Chondrocyte (in vitro differentiated cells): ENCODE results near the gene CLDN2. TPM values are rescaled to one million over a fixed set of nuclear protein-coding genes. Genes with fewer than 3 reads are reported as not detected.
A peak's percentile ranks its signal among the peaks of the same experiment; 100 is the strongest.
"Not testable (repeated sequence)": the region's sequence is repeated elsewhere in the genome, so short reads cannot be mapped to it uniquely, and the experiment has no call there.

Experiments used
- DNase-seq: peaks from one replicate; pipeline ENCODE4 v3.0.0; 2021; ENCODE audit warnings: mixed read lengths, low spot score
- H3K27ac Mint-ChIP-seq: one replicate; pipeline ENCODE4 v1.8.0; 2021; ENCODE audit warnings: mild to moderate bottlenecking, moderate library complexity, mixed read lengths; ENCODE audit not compliant: unreplicated experiment
- H3K27me3 Mint-ChIP-seq: 2 replicates; pipeline ENCODE4 v1.8.0; 2021; ENCODE audit warnings: low read depth, mixed read lengths
- H3K36me3 Mint-ChIP-seq: 2 replicates; pipeline ENCODE4 v1.8.0; 2021; ENCODE audit warnings: low read depth, mixed read lengths
- H3K4me1 Mint-ChIP-seq: 2 replicates; pipeline ENCODE4 v1.8.0; 2021; ENCODE audit warnings: low read depth, mild to moderate bottlenecking, mixed read lengths
- H3K4me3 Mint-ChIP-seq: one replicate; pipeline ENCODE4 v1.8.0; 2021; ENCODE audit warnings: mild to moderate bottlenecking, moderate library complexity, mixed read lengths; ENCODE audit not compliant: unreplicated experiment
- H3K9me3 Mint-ChIP-seq: 2 replicates; pipeline ENCODE4 v1.8.0; 2021; ENCODE audit warnings: low read depth, mixed read lengths
- CTCF ChIP-seq: fragments of 200-600 bp; sonication (generic); IDR thresholded peaks from 2 replicates; pipeline ENCODE4 v1.5.0; 2021; ENCODE audit warnings: antibody characterized with exemption, mild to moderate bottlenecking, moderate library complexity
- long read RNA-seq: library from polyadenylated mRNA; stranded (forward); transcript quantifications from one replicate; pipeline ENCODE4 v2.0.0, GENCODE V29; 2021
- total RNA-seq: library from RNA; stranded (reverse); gene quantifications from 3 replicates; pipeline ENCODE4 v1.2.1, GENCODE V29; 2021

The CLDN2 gene
- 0.07 TPM in 1 of 3 replicates, not detected in the others for total RNA-seq
- long read RNA-seq = 0 reads

GRCh38 chrX:106919932-106920452 is at the start of gene CLDN2:
CLDN2 (plus strand) TSS chrX:106920402; CDS start chrX:106928229, 7,827 bp downstream.
- no peak for DNase-seq
- H3K36me3 Mint-ChIP-seq = no peaks in the 10 kb centered on the region
- no peak within 1 kb of the TSS for H3K4me3 Mint-ChIP-seq
- H3K4me1 Mint-ChIP-seq = peaks cover 24% of the 10 kb centered on the region
- no peak within 1 kb of the TSS for H3K27ac Mint-ChIP-seq
- H3K9me3 Mint-ChIP-seq = no peaks in the 10 kb centered on the region
- H3K27me3 Mint-ChIP-seq = peaks cover 3% of the 10 kb centered on the region
- no peak for TF ChIP-seq CTCF

GRCh38 chrX:106872796-106873195 is 47.4 kb upstream of the CLDN2 start:
- H3K4me1 Mint-ChIP-seq, H3K27ac Mint-ChIP-seq, H3K36me3 Mint-ChIP-seq, H3K4me3 Mint-ChIP-seq, H3K27me3 Mint-ChIP-seq, H3K9me3 Mint-ChIP-seq, DNase-seq: not testable (repeated sequence)

GRCh38 chrX:106874075-106874474 is 46.1 kb upstream of the CLDN2 start:
- H3K27me3 Mint-ChIP-seq = no peaks in the 10 kb centered on the region
- no peak for DNase-seq
- H3K9me3 Mint-ChIP-seq = peaks cover 4% of the 10 kb centered on the region
- no peaks in the 10 kb centered on the region for H3K4me1 Mint-ChIP-seq
- no peak overlapping the region for H3K4me3 Mint-ChIP-seq
- TF ChIP-seq CTCF = peak; percentile 85
- H3K27ac Mint-ChIP-seq = no peak overlapping the region
- peaks cover 13% of the 10 kb centered on the region for H3K36me3 Mint-ChIP-seq

- no peak for DNase-seq
- TF ChIP-seq CTCF = no peak
- H3K27ac Mint-ChIP-seq = no peak overlapping the region
Measured at GRCh38 chrX:106875151-106875550, 45.1 kb upstream of the CLDN2 start.

GRCh38 chrX:106889468-106889867 is 30.7 kb upstream of the CLDN2 start:
- TF ChIP-seq CTCF = no peak
- Mint-ChIP-seq H3K27ac (no peak overlapping the region), H3K36me3 (no peaks in the 10 kb centered on the region), H3K27me3 (peaks cover 5% of the 10 kb centered on the region), H3K4me1 (peaks cover under 1% of the 10 kb centered on the region), H3K4me3 (no peak overlapping the region), H3K9me3 (peaks cover 10% of the 10 kb centered on the region)
- DNase-seq = no peak

More at GRCh38 chrX:106875151-106875550, 45.1 kb upstream of the CLDN2 start:
- peaks cover 12% of the 10 kb centered on the region for H3K9me3 Mint-ChIP-seq
- no peaks in the 10 kb centered on the region for H3K27me3 Mint-ChIP-seq
- H3K36me3 Mint-ChIP-seq = peaks cover 13% of the 10 kb centered on the region
- H3K4me3 Mint-ChIP-seq = no peak overlapping the region
- H3K4me1 Mint-ChIP-seq = no peaks in the 10 kb centered on the region
